IMR-90 (cell line): ENCODE data around the gene FGD5. TPM values are rescaled to one million over a fixed set of nuclear protein-coding genes. Genes with fewer than 3 reads are reported as not detected.
A peak's percentile ranks its signal among the peaks of the same experiment; 100 is the strongest.

Experiments
- ATAC-seq: fragments of 200-7000 bp; cut with Tn5 transposase; 2 replicates; pipeline ENCODE4 v1.9.1; 2020; ENCODE audit warnings: low read depth, mild to moderate bottlenecking, moderate library complexity
- BruUV-seq: library from RNA; stranded (reverse); fragments of 400-500 nt; replicated peaks from 2 replicates; lab custom pipeline; 2021; lab: Mats Ljungman, UMichigan
- CTCF ChIA-PET: fragments of 300-600 bp; formaldehyde crosslinking; extraction: SDS; loops from one replicate; lab custom pipeline; 2021; ENCODE audit warnings: antibody characterized with exemption; lab: Yijun Ruan, JAX
- POLR2A ChIA-PET: fragments of 300-600 bp; sonication (Branson Sonifier 250); formaldehyde crosslinking; loops from one replicate; lab custom pipeline; 2022; ENCODE audit warnings: antibody characterized with exemption; ENCODE audit not compliant: unreplicated experiment; lab: Charles Lee
- DNase-seq: peaks from one replicate; pipeline ENCODE4 v3.0.0; 2013
- H2AFZ ChIP-seq: replicated peaks from 2 replicates; pipeline ENCODE3; 2013; ENCODE audit warnings: low read length, mild to moderate bottlenecking; ENCODE audit not compliant: poor library complexity
- H2AK5ac ChIP-seq: 2 replicates; pipeline ENCODE4 v1.6.1; 2013; ENCODE audit warnings: low read depth, low read length, inconsistent platforms
- H2AK9ac ChIP-seq: replicated peaks from 2 replicates; pipeline ENCODE3; 2013; ENCODE audit warnings: mild to moderate bottlenecking, low read depth, low read length, moderate library complexity; ENCODE audit not compliant: poor library complexity
- H2BK120ac ChIP-seq: 2 replicates; pipeline ENCODE4 v1.6.1; 2013; ENCODE audit warnings: low read depth, low read length, inconsistent platforms
- H2BK15ac ChIP-seq: 3 replicates; pipeline ENCODE4 v1.6.1; 2013; ENCODE audit warnings: low read depth, low read length, inconsistent platforms
- H2BK20ac ChIP-seq: 2 replicates; pipeline ENCODE4 v1.6.1; 2013; ENCODE audit warnings: low read depth, mild to moderate bottlenecking, inconsistent platforms, low read length, moderate library complexity
- H2BK5ac ChIP-seq: 2 replicates; pipeline ENCODE4 v1.6.1; 2013; ENCODE audit warnings: mild to moderate bottlenecking, low read depth, low read length, inconsistent platforms; ENCODE audit not compliant: poor library complexity, severe bottlenecking
- H3K14ac ChIP-seq: replicated peaks from 2 replicates; pipeline ENCODE4 v1.6.1; 2013; ENCODE audit warnings: low read depth, low read length, inconsistent platforms
- H3K18ac ChIP-seq: 2 replicates; pipeline ENCODE4 v1.6.1; 2013; ENCODE audit warnings: low read depth, low read length, control low read depth
- H3K23ac ChIP-seq: 2 replicates; pipeline ENCODE4 v1.6.1; 2013; ENCODE audit warnings: low read depth, low read length, inconsistent platforms
- H3K27ac ChIP-seq: 2 replicates; pipeline ENCODE4 v1.5.1; 2013; ENCODE audit warnings: mild to moderate bottlenecking, control low read depth, low read length; ENCODE audit not compliant: insufficient read depth
- H3K27me3 ChIP-seq: 2 replicates; pipeline ENCODE4 v1.6.1; 2013; ENCODE audit warnings: low read length; ENCODE audit not compliant: control insufficient read depth, insufficient read depth
- H3K36me3 ChIP-seq: 2 replicates; pipeline ENCODE4 v1.6.1; 2013; ENCODE audit warnings: low read length, mixed read lengths; ENCODE audit not compliant: control insufficient read depth, insufficient read depth
- H3K4ac ChIP-seq: 2 replicates; pipeline ENCODE4 v1.6.1; 2013; ENCODE audit warnings: low read depth, low read length, inconsistent platforms
- H3K4me1 ChIP-seq: 2 replicates; pipeline ENCODE4 v1.6.1; 2013; ENCODE audit warnings: low read length, mixed read lengths; ENCODE audit not compliant: control insufficient read depth, insufficient read depth
- H3K4me2 ChIP-seq: 2 replicates; pipeline ENCODE4 v1.6.1; 2013; ENCODE audit warnings: low read depth, mild to moderate bottlenecking, control low read depth, low read length, moderate library complexity
- H3K4me3 ChIP-seq: 2 replicates; pipeline ENCODE4 v1.5.1; 2013; ENCODE audit warnings: low read depth, mild to moderate bottlenecking, control low read depth, low read length, moderate library complexity; ENCODE audit not compliant: insufficient read depth
- H3K56ac ChIP-seq: 2 replicates; pipeline ENCODE4 v1.6.1; 2013; ENCODE audit warnings: low read length, inconsistent platforms; ENCODE audit not compliant: insufficient read depth; ENCODE audit errors: extremely low read depth
- H3K79me1 ChIP-seq, 2 experiments: 2 replicates each; pipeline ENCODE4 v1.6.1; 2013; ENCODE audit warnings: low read length in 2 of 2, inconsistent platforms in 1 of 2, low read depth in 1 of 2
- H3K9ac ChIP-seq: 2 replicates; pipeline ENCODE4 v1.6.1; 2013; ENCODE audit warnings: low read depth, low read length, control low read depth
- H3K9me1 ChIP-seq: 2 replicates; pipeline ENCODE4 v1.6.1; 2013; ENCODE audit warnings: low read length, inconsistent platforms; ENCODE audit not compliant: insufficient read depth
- H3K9me3 ChIP-seq: 2 replicates; pipeline ENCODE4 v1.6.1; 2013; ENCODE audit warnings: low read length; ENCODE audit not compliant: control insufficient read depth, insufficient read depth
- H4K20me1 ChIP-seq: 2 replicates; pipeline ENCODE4 v1.6.1; 2013; ENCODE audit warnings: low read length, inconsistent platforms; ENCODE audit not compliant: insufficient read depth
- H4K5ac ChIP-seq: 2 replicates; pipeline ENCODE4 v1.6.1; 2013; ENCODE audit warnings: mild to moderate bottlenecking, low read depth, low read length, control low read depth
- H4K8ac ChIP-seq, 2 experiments: 2 replicates each; pipeline ENCODE4 v1.6.1; 2013; ENCODE audit warnings: low read depth in 2 of 2, low read length in 2 of 2, control low read depth in 1 of 2, inconsistent platforms in 1 of 2
- H4K91ac ChIP-seq: 2 replicates; pipeline ENCODE4 v1.6.1; 2013; ENCODE audit warnings: low read depth, low read length, inconsistent platforms; ENCODE audit not compliant: insufficient read depth
- BHLHE40 ChIP-seq: fragments of 150-350 bp; IDR thresholded peaks from 2 replicates; pipeline ENCODE4 v1.6.1; 2016; ENCODE audit warnings: mild to moderate bottlenecking, low read depth, low read length
- CHD1 ChIP-seq: IDR thresholded peaks from 2 replicates; pipeline ENCODE4 v1.6.1; 2012; ENCODE audit warnings: low read depth, low read length, improper control_type of control experiment
- MAFK ChIP-seq: IDR thresholded peaks from 2 replicates; pipeline ENCODE4 v1.6.1; 2012; ENCODE audit warnings: low read depth, low read length, improper control_type of control experiment
- POLR2A ChIP-seq: IDR thresholded peaks from 2 replicates; pipeline ENCODE4 v1.6.1; 2012; ENCODE audit warnings: mild to moderate bottlenecking, low read depth, low read length
- RCOR1 ChIP-seq: IDR thresholded peaks from 2 replicates; pipeline ENCODE4 v1.6.1; 2012; ENCODE audit warnings: mild to moderate bottlenecking, low read length, improper control_type of control experiment; ENCODE audit not compliant: insufficient replicate concordance
- RFX5 ChIP-seq: IDR thresholded peaks from 2 replicates; pipeline ENCODE4 v1.8.0; 2012; ENCODE audit warnings: low read depth, mild to moderate bottlenecking, low read length, moderate library complexity
- WGBS, 2 experiments: methylation state at CpG; one replicate each; pipeline versions ENCODE4 v1.1.5 to v1.1.7; 2013; ENCODE audit warnings: missing lambda C conversion rate in 2 of 2; ENCODE audit not compliant: insufficient read length in 1 of 2; ENCODE audit errors: extremely low coverage in 2 of 2; 5-methylcytosine and 5-hydroxymethylcytosine counted together
- dilution Hi-C: fragments of 300-500 bp; cut with HindIII; formaldehyde crosslinking; loops from one replicate; pipeline ENCODE4 v1.14.3; 2018; ENCODE audit warnings: low sequenced_read_pairs; ENCODE audit not compliant: unreplicated experiment
- in situ Hi-C: fragments of 300-500 bp; cut with MboI; formaldehyde crosslinking; loops from 3 replicates; pipeline ENCODE4 v1.14.3; 2019; ENCODE audit warnings: low sequenced_read_pairs, inconsistent platforms, mixed read lengths
- intact Hi-C: fragments of 100-400 bp; cut with micrococcal nuclease; formaldehyde crosslinking; loops from 2 replicates; pipeline ENCODE4 v1.10.0; 2022
- polyA plus RNA-seq, 3 experiments: library from polyadenylated mRNA; depleted of rRNA; stranded (reverse); fragments of >200 nt; gene quantifications; 2 replicates each; pipeline ENCODE4 v1.2.3, GENCODE V29; 2012; ENCODE audit warnings: low replicate concordance in 1 of 3
- total RNA-seq: library from RNA; depleted of rRNA; stranded (reverse); fragments of >200 nt; gene quantifications from 2 replicates; pipeline ENCODE4 v1.2.3, GENCODE V29; 2012
- TF ChIP-seq, protein P1 (sequence below): fragments of 150-350 bp; IDR thresholded peaks from 2 replicates; pipeline ENCODE4 v1.6.1; 2016; ENCODE audit warnings: low read depth, mild to moderate bottlenecking, low read length, moderate library complexity, borderline replicate concordance

The FGD5 gene
- total and polyA plus RNA-seq, 2 of the 4 experiments (the other 2 are of a cell fraction), result not detected

DNA sequence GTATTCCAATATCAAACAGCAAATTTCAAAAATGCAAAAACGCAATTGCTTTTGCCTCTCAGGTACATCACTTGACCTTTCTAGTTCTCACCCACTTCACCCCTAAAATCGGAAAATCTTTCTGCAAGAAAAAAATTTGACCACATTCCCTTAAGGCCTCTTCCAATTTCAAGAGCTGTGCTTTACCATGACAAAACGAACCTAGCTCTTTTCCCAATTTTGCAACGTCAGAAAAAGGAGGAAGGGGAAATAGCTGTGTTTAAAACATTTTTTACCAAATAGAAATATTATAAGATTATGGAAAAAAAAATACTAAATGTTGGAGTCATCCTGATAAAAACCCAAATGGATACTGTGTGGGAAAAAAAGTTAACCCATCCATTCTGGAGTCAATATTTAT lies 127.5 kb downstream of the FGD5 start:
- H3K4ac ChIP-seq, result no peak overlapping the region
- H2BK120ac ChIP-seq, result no peak overlapping the region
- H2BK15ac ChIP-seq, result no peak overlapping the region
- no peaks in the 10 kb centered on the region for H3K27me3 ChIP-seq
- ChIA-PET CTCF (interaction anchor here (1.1 kb wide), 1 partner anchor 589 kb away, joined by 3 read pairs; no protein-coding TSS in a partner anchor), POLR2A (interaction anchor here (0.7 kb wide), 1 partner anchor 45 kb away, joined by 3 read pairs; no protein-coding TSS in a partner anchor)
- intact Hi-C loops (no loop called here), in situ Hi-C loops (loop anchor here (25.0 kb wide), 1 partner anchor 266 kb away; the partner anchor contains the start of gene CAPN7), dilution Hi-C loops (no loop called here)
- no peak overlapping the region for H2AK5ac ChIP-seq
- BruUV-seq, result no TSS peak
- H3K27ac ChIP-seq, result no peak overlapping the region
- no peak overlapping the region for H3K56ac ChIP-seq
- H3K4me1 ChIP-seq, result no peaks in the 10 kb centered on the region
- H3K79me1 ChIP-seq, result peaks cover 40 to 50% of the 10 kb centered on the region in 2 experiments
- no peak overlapping the region for H2AK9ac ChIP-seq
- no peak overlapping the region for H4K5ac ChIP-seq
- H2BK5ac ChIP-seq, result no peak overlapping the region
- 33% methylated on average over 1 of the region's 4 CpGs; no CpG with 5 or more reads in 1 of the 2 experiments for WGBS, 2 experiments
- H3K9me1 ChIP-seq, result peaks cover 9% of the 10 kb centered on the region; the same call in 1 of the 2 replicates
- peaks cover 10% of the 10 kb centered on the region for H3K36me3 ChIP-seq
- no peak overlapping the region for H2AFZ ChIP-seq
- DNase-seq (no peak), ATAC-seq (no peak)
- H3K23ac ChIP-seq, result 0 out of 2 replicates have a peak overlapping the region, but pooled peaks have one; percentile 37
- H4K8ac ChIP-seq, result no peak overlapping the region
- H4K20me1 ChIP-seq, result no peaks in the 10 kb centered on the region; the same call in 1 of the 2 replicates
- peak overlapping the region; percentile 95 for H3K4me2 ChIP-seq
- H3K9me3 ChIP-seq, result no peaks in the 10 kb centered on the region
- H4K91ac ChIP-seq, result no peak overlapping the region
- no peak overlapping the region for H3K18ac ChIP-seq
- no peak overlapping the region for H3K14ac ChIP-seq
- no peak for TF ChIP-seq POLR2A
- TF ChIP-seq CHD1, result no peak
- TF ChIP-seq BHLHE40, result no peak
- no peak for TF ChIP-seq RCOR1
- TF ChIP-seq RFX5, result no peak
- no peak for TF ChIP-seq MAFK
- TF ChIP-seq, protein P1, sequence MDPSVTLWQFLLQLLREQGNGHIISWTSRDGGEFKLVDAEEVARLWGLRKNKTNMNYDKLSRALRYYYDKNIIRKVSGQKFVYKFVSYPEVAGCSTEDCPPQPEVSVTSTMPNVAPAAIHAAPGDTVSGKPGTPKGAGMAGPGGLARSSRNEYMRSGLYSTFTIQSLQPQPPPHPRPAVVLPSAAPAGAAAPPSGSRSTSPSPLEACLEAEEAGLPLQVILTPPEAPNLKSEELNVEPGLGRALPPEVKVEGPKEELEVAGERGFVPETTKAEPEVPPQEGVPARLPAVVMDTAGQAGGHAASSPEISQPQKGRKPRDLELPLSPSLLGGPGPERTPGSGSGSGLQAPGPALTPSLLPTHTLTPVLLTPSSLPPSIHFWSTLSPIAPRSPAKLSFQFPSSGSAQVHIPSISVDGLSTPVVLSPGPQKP, result no peak
- H3K9ac ChIP-seq, result peak overlapping the region; percentile 84; the same call in 1 of the 2 replicates
- H3K4me3 ChIP-seq, result peak overlapping the region; percentile 75; the same call in 1 of the 2 replicates
- H2BK20ac ChIP-seq, result no peak overlapping the region
